Fibroblast of skin of abdomen (primary cell): ENCODE data around the gene MTARC2.

Experiments
- DNase-seq: peaks from one replicate; pipeline ENCODE4 v3.0.0-alpha.2; 2013

The MTARC2 gene

DNA sequence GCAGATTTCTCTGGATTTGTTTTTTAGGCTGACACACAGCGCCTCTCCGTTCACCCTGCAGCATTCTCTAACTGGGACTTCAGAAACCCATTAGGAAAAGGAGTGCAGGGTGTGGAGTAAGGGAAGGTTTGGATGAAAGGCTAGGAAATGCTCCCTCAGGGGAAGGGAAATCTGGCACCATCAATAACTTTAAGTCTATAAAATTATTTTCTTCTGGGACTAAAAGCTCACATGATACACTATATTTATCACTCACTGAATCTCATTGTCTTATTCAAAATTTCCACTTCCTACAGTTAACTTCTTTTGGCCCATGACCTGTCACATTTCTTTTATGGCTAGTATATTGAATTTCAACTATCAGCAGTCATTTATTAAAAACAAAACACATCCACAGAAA is 85.3 kb downstream of the MTARC2 start:
- no peak for DNase-seq
